Keratinocyte (primary cell): Measurements from ENCODE around the gene ROBO4. TPM values are rescaled to one million over a fixed set of nuclear protein-coding genes. Genes with fewer than 3 reads are reported as not detected.

Experiments
- DNase-seq: peaks from one replicate; pipeline ENCODE4 v3.0.0-alpha.2; 2011; ENCODE audit warnings: low read depth, missing footprints, low spot score
- FAIRE-seq: peaks from 2 replicates; lab custom pipeline; 2011; peaks lifted over from hg19 to GRCh38; lab: Jason Lieb, UNC
- H2AFZ ChIP-seq: 2 replicates; pipeline ENCODE4 v1.6.0; 2012; ENCODE audit warnings: low read length, control low read depth, inconsistent platforms; ENCODE audit not compliant: control insufficient read depth
- H3K27ac ChIP-seq: 2 replicates; pipeline ENCODE4 v1.5.1; 2011; ENCODE audit warnings: low read length; ENCODE audit not compliant: control insufficient read depth, insufficient read depth
- H3K27me3 ChIP-seq: 3 replicates; pipeline ENCODE4 v1.6.0; 2011; ENCODE audit warnings: low read length; ENCODE audit not compliant: control insufficient read depth, insufficient read depth; ENCODE audit errors: extremely low read depth
- H3K36me3 ChIP-seq, 2 experiments: 2 replicates in 1 of 2; 3 replicates in 1 of 2; pipeline ENCODE4 v1.5.1; 2011; ENCODE audit warnings: low read length in 2 of 2, mild to moderate bottlenecking in 1 of 2; ENCODE audit not compliant: control insufficient read depth in 2 of 2, insufficient read depth in 2 of 2; ENCODE audit errors: extremely low read depth in 1 of 2
- H3K4me1 ChIP-seq: 3 replicates; pipeline ENCODE4 v1.5.1; 2011; ENCODE audit warnings: low read length; ENCODE audit not compliant: control insufficient read depth, insufficient read depth; ENCODE audit errors: extremely low read depth
- H3K4me2 ChIP-seq: 3 replicates; pipeline ENCODE4 v1.6.0; 2011; ENCODE audit warnings: low read depth, low read length; ENCODE audit not compliant: control insufficient read depth, insufficient read depth; ENCODE audit errors: extremely low read depth
- H3K4me3 ChIP-seq, 3 experiments: fragments of 200-600 bp in 1 of 3; sonication (generic) in 1 of 3; 2 replicates in 2 of 3; 3 replicates in 1 of 3; pipeline ENCODE4 v1.5.1; 2011 to 2016; ENCODE audit warnings: low read length in 3 of 3, mild to moderate bottlenecking in 3 of 3, control low read depth in 2 of 3, inconsistent platforms in 1 of 3, low read depth in 1 of 3, mixed read lengths in 1 of 3, mixed run types in 1 of 3, moderate library complexity in 1 of 3; ENCODE audit not compliant: control insufficient read depth in 2 of 3, insufficient read depth in 2 of 3; ENCODE audit errors: extremely low read depth in 1 of 3
- H3K79me2 ChIP-seq: 2 replicates; pipeline ENCODE4 v1.6.0; 2012; ENCODE audit warnings: low read length; ENCODE audit not compliant: control insufficient read depth, insufficient read depth
- H3K9ac ChIP-seq: 3 replicates; pipeline ENCODE4 v1.6.0; 2011; ENCODE audit warnings: low read length; ENCODE audit not compliant: control insufficient read depth, insufficient read depth; ENCODE audit errors: extremely low read depth
- H3K9me1 ChIP-seq: 3 replicates; pipeline ENCODE4 v1.6.0; 2011; ENCODE audit warnings: low read length; ENCODE audit not compliant: control insufficient read depth, insufficient read depth; ENCODE audit errors: extremely low read depth
- H3K9me3 ChIP-seq: 2 replicates; pipeline ENCODE4 v1.5.1; 2012; ENCODE audit warnings: low read depth, low read length; ENCODE audit not compliant: control insufficient read depth
- H4K20me1 ChIP-seq: 3 replicates; pipeline ENCODE4 v1.6.0; 2011; ENCODE audit warnings: low read length; ENCODE audit not compliant: control insufficient read depth, insufficient read depth; ENCODE audit errors: extremely low read depth
- EZH2 ChIP-seq: IDR thresholded peaks from one replicate; pipeline ENCODE4 v1.6.1; 2012; ENCODE audit warnings: inconsistent platforms, mild to moderate bottlenecking, low read length, moderate library complexity
- dilution Hi-C: fragments of 300-500 bp; cut with MboI; formaldehyde crosslinking; loops from one replicate; pipeline ENCODE4 v1.7.0; 2020; ENCODE audit warnings: low sequenced_read_pairs; ENCODE audit not compliant: extremely low pct_ligation_motif_present
- polyA plus RNA-seq, 5 experiments: library from polyadenylated mRNA; depleted of rRNA in 3 of 5; stranded (reverse) in 3 of 5; stranded (forward) in 1 of 5; unstranded in 1 of 5; fragments of >200 nt; gene quantifications; 1 replicate in 1 of 5; 2 replicates in 3 of 5; 3 replicates in 1 of 5; pipeline versions ENCODE4 v1.2.1 to v1.2.3, GENCODE V29; 2011 to 2012; ENCODE audit warnings: missing spikeins in 2 of 5, low read depth in 1 of 5, low replicate concordance in 1 of 5
- TF ChIP-seq, protein P1 (sequence below), 3 experiments: IDR thresholded peaks in 1 of 3; conservative IDR thresholded peaks in 1 of 3; optimal IDR thresholded peaks in 1 of 3; 2 replicates in 2 of 3; 3 replicates in 1 of 3; pipeline versions ENCODE3 to v1.5.1; 2011; ENCODE audit warnings: low read length in 3 of 3, mild to moderate bottlenecking in 3 of 3, moderate library complexity in 2 of 3, control low read depth in 1 of 3, inconsistent platforms in 1 of 3; ENCODE audit not compliant: insufficient read depth in 2 of 3; ENCODE audit errors: extremely low read depth in 1 of 3

The ROBO4 gene
- polyA plus RNA-seq, 1 donor (not counting 4 experiments of a cell fraction or from before 2014, with no cell fraction given) = 0.94 TPM

DNA sequence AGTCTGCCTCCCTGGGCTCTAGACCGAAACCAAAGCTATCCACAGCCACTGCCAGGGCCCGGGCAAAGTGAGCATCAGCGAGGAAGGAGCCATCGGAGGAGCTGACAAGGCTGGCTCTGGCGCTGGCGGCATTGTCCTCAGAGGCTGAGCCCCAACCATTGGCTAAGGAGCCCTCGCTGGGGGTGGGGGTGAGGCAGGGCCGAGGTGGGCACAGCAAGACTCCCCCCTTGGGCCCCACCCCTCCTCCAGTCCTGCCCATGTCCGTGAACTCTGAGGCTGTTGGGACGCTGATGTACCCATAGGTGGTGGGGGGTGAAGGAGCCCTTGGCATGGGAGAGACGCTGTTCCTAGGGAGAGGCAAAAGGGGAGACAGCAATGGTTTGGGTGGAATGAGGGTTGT, 11.2 kb downstream of the ROBO4 start:
- Histone ChIP-seq H3K9me3 (no peaks in the 10 kb centered on the region), H3K9me1 (no peaks in the 10 kb centered on the region), H3K4me1 (no peaks in the 10 kb centered on the region), H3K27me3 (no peaks in the 10 kb centered on the region), H3K9ac (no peak overlapping the region), H3K36me3 (no peaks in the 10 kb centered on the region), H4K20me1 (no peaks in the 10 kb centered on the region), H3K27ac (no peak overlapping the region), H3K4me2 (no peak overlapping the region), H2AFZ (no peak overlapping the region), H3K79me2 (no peaks in the 10 kb centered on the region), H3K4me3 (no peak overlapping the region)
- TF ChIP-seq EZH2 = no peak
- TF ChIP-seq, protein P1, sequence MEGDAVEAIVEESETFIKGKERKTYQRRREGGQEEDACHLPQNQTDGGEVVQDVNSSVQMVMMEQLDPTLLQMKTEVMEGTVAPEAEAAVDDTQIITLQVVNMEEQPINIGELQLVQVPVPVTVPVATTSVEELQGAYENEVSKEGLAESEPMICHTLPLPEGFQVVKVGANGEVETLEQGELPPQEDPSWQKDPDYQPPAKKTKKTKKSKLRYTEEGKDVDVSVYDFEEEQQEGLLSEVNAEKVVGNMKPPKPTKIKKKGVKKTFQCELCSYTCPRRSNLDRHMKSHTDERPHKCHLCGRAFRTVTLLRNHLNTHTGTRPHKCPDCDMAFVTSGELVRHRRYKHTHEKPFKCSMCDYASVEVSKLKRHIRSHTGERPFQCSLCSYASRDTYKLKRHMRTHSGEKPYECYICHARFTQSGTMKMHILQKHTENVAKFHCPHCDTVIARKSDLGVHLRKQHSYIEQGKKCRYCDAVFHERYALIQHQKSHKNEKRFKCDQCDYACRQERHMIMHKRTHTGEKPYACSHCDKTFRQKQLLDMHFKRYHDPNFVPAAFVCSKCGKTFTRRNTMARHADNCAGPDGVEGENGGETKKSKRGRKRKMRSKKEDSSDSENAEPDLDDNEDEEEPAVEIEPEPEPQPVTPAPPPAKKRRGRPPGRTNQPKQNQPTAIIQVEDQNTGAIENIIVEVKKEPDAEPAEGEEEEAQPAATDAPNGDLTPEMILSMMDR (optimal IDR thresholded peaks at IDR 0.05 in 1 of 3, IDR thresholded peaks at IDR 0.05 in 1 of 3, conservative IDR thresholded peaks at IDR 0.05 in 1 of 3; ENCODE audit: extremely low read depth in 1 of 3, insufficient read depth in 2 of 3, low read length in 3 of 3) = no peak
- no peak for FAIRE-seq
- DNase-seq = no peak
- dilution Hi-C loops = no loop called here

DNA sequence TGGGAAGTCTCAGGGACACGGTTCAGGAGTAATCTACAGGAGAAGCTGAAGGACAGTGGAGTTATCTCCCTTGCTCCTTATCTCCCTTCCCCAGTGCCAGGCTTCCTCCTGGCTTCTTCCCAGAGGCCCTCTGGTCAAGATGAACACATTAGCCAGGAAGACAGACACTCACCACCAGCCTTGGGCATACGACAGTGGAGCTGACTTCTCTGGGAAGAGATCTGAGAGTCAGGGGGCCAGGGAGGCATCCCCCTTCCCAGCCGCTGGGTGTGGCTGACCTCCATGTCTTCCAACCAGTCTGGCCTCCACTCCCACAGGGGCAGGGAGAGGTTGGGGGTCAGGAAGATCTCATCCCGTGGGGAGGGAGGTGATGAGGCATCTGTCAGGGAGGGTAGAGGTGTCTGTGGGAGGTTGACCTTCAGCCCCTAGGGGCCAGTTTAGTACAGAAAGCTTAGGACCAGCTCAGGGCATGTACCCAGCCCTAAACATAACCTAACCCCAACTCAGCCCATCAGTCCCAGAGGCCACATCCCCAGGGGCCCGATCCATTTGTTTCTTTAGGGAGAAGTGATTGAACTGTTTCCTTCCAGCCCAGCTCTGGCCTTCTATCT, 12.7 kb downstream of the ROBO4 start:
- dilution Hi-C loops = no loop called here
- no peaks in the 10 kb centered on the region for H3K4me1 ChIP-seq
- H2AFZ ChIP-seq = no peak overlapping the region
- H3K9ac ChIP-seq = no peak overlapping the region
- H3K27me3 ChIP-seq = no peaks in the 10 kb centered on the region
- TF ChIP-seq, protein P1 (optimal IDR thresholded peaks at IDR 0.05 in 1 of 3, IDR thresholded peaks at IDR 0.05 in 1 of 3, conservative IDR thresholded peaks at IDR 0.05 in 1 of 3; ENCODE audit: extremely low read depth in 1 of 3, insufficient read depth in 2 of 3, low read length in 3 of 3) = no peak
- TF ChIP-seq EZH2 = no peak
- no peak overlapping the region for H3K4me3 ChIP-seq
- no peak overlapping the region for H3K27ac ChIP-seq
- no peaks in the 10 kb centered on the region for H3K9me1 ChIP-seq
- FAIRE-seq = no peak
- no peaks in the 10 kb centered on the region for H3K9me3 ChIP-seq
- H3K36me3 ChIP-seq = no peaks in the 10 kb centered on the region
- no peak for DNase-seq
- no peaks in the 10 kb centered on the region for H4K20me1 ChIP-seq
- H3K79me2 ChIP-seq = no peaks in the 10 kb centered on the region
- H3K4me2 ChIP-seq = no peak overlapping the region
